GM10266 (cell line): ENCODE data around the gene PLEKHG4B.

Source experiments
- DNase-seq: peaks from one replicate; pipeline ENCODE4 v3.0.0; 2012; ENCODE audit errors: extremely low spot score
- TF ChIP-seq, protein P1 (sequence below): IDR thresholded peaks from 2 replicates; pipeline ENCODE4 v1.5.1; 2012; ENCODE audit warnings: mild to moderate bottlenecking, low read depth; ENCODE audit not compliant: control insufficient read depth, insufficient read depth; ENCODE audit errors: missing control alignments

Gene PLEKHG4B

GRCh38 chr5:166441-167372 is 74.7 kb downstream of the PLEKHG4B start:
- TF ChIP-seq, protein P1, sequence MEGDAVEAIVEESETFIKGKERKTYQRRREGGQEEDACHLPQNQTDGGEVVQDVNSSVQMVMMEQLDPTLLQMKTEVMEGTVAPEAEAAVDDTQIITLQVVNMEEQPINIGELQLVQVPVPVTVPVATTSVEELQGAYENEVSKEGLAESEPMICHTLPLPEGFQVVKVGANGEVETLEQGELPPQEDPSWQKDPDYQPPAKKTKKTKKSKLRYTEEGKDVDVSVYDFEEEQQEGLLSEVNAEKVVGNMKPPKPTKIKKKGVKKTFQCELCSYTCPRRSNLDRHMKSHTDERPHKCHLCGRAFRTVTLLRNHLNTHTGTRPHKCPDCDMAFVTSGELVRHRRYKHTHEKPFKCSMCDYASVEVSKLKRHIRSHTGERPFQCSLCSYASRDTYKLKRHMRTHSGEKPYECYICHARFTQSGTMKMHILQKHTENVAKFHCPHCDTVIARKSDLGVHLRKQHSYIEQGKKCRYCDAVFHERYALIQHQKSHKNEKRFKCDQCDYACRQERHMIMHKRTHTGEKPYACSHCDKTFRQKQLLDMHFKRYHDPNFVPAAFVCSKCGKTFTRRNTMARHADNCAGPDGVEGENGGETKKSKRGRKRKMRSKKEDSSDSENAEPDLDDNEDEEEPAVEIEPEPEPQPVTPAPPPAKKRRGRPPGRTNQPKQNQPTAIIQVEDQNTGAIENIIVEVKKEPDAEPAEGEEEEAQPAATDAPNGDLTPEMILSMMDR, result no peak

GRCh38 chr5:167511-167910 is 75.5 kb downstream of the PLEKHG4B start:
- DNase-seq, result no peak
- TF ChIP-seq, protein P1, result no peak

More at GRCh38 chr5:166441-167372, 74.7 kb downstream of the PLEKHG4B start:
- DNase-seq, result no peak

- TF ChIP-seq, protein P1, result no peak
- DNase-seq, result no peak
Measured at GRCh38 chr5:167982-168660, 76.2 kb downstream of the PLEKHG4B start.

DNA sequence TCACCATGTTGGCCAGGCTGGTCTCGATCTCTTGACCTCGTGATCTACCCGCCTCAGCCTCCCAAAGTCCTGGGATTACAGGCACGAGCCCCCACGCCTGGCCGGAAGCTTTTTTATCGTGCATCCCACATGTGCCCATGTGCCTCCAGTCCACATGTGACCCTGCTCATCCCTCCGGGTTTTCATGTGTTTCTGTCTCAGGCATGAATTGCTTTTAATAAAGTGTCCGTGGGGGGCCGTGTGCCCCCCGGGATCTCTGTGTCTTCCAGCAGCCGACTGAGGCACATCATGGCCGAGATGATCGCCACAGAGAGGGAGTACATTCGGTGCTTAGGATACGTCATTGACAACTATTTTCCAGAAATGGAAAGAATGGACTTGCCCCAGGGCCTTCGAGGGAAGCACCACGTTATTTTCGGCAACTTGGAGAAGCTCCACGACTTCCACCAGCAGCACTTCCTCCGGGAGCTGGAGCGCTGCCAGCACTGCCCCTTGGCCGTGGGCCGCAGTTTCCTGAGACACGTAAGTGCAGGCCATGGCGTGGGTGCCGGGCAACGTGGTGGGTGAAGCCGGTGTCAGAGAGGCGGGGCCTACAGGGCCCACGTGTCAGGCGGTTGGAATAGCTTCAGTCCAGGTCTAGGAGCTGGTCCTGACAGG is 77.2 kb downstream of the PLEKHG4B start:
- no peak for DNase-seq
- TF ChIP-seq, protein P1, result no peak

- no peak for DNase-seq
- TF ChIP-seq, protein P1, result no peak
Measured at GRCh38 chr5:169728-170094, 77.7 kb downstream of the PLEKHG4B start.

- DNase-seq, result no peak
- TF ChIP-seq, protein P1, result no peak
Measured at GRCh38 chr5:170971-171800, 79.2 kb downstream of the PLEKHG4B start.
